A673 (cell line): ENCODE results near the gene BRAF.

ENCODE experiments used
- CTCF ChIP-seq: fragments of 300-800, 200-600 bp; sonication (generic); conservative IDR thresholded peaks from 2 replicates; pipeline ENCODE4 v1.5.1; 2017; ENCODE audit warnings: low read depth, mild to moderate bottlenecking, antibody characterized with exemption, low read length, moderate library complexity, mixed read lengths
- EZH2 ChIP-seq: fragments of 200-600 bp; sonication (generic); IDR thresholded peaks from 2 replicates; pipeline ENCODE4 v1.6.1; 2017; ENCODE audit warnings: borderline replicate concordance, low read depth, mild to moderate bottlenecking, mixed read lengths, antibody characterized with exemption, low read length; ENCODE audit not compliant: poor library complexity, severe bottlenecking

GRCh38 chr7:140677496-140677895 is 247.2 kb downstream of the BRAF start:
- TF ChIP-seq CTCF (no peak), EZH2 (no peak)
